ENCODE results near the gene BRF1. TPM values are rescaled to one million over a fixed set of nuclear protein-coding genes. Genes with fewer than 3 reads are reported as not detected.
A peak's percentile ranks its signal among the peaks of the same experiment; 100 is the strongest.

BRF1 gene
- total and polyA plus RNA-seq, 4 donors, result 49.3 to 77.9 (median 62.3) TPM

GRCh38 chr14:105272623-105273022, 28.2 kb downstream of the BRF1 start:
- no peak overlapping the region for H3K4me3 ChIP-seq (ENCODE audit: low read depth, low read length)
- DNase-seq (ENCODE audit: low read depth in 4 of 6, low spot score in 6 of 6), result no peak
- 95% methylated on average over 12 of the region's 15 CpGs for WGBS (ENCODE audit: insufficient coverage)
- peaks cover 60% of the 10 kb centered on the region for H3K36me3 ChIP-seq (ENCODE audit: control insufficient read depth, insufficient read depth, low read length)
- no peaks in the 10 kb centered on the region for H3K27me3 ChIP-seq (ENCODE audit: control insufficient read depth, insufficient read depth, low read length)
- H3K9me3 ChIP-seq (ENCODE audit: control insufficient read depth, insufficient read depth, low read length), result no peaks in the 10 kb centered on the region
- peaks cover 18% of the 10 kb centered on the region for H3K4me1 ChIP-seq (ENCODE audit: control insufficient read depth, insufficient read depth, low read length)
- H3K27ac ChIP-seq (ENCODE audit: low read depth, low read length), result no peak overlapping the region

- no peak overlapping the region for H3K4me3 ChIP-seq (ENCODE audit: low read depth, low read length)
- no peaks in the 10 kb centered on the region for H3K27me3 ChIP-seq (ENCODE audit: control insufficient read depth, insufficient read depth, low read length)
- no peak overlapping the region for H3K27ac ChIP-seq (ENCODE audit: low read depth, low read length)
- no peaks in the 10 kb centered on the region for H3K9me3 ChIP-seq (ENCODE audit: control insufficient read depth, insufficient read depth, low read length)
- peaks cover 18% of the 10 kb centered on the region for H3K4me1 ChIP-seq (ENCODE audit: control insufficient read depth, insufficient read depth, low read length)
- DNase-seq (ENCODE audit: low read depth in 4 of 6, low spot score in 6 of 6), result no peak
- H3K36me3 ChIP-seq (ENCODE audit: control insufficient read depth, insufficient read depth, low read length), result peaks cover 66% of the 10 kb centered on the region
- 90% methylated on average over 15 of the region's 22 CpGs for WGBS (ENCODE audit: insufficient coverage)
Observed at GRCh38 chr14:105271224-105271890, 29.4 kb downstream of the BRF1 start.

GRCh38 chr14:105269405-105269804, 31.4 kb downstream of the BRF1 start:
- H3K4me3 ChIP-seq (ENCODE audit: low read depth, low read length), result no peak overlapping the region
- H3K36me3 ChIP-seq (ENCODE audit: control insufficient read depth, insufficient read depth, low read length), result peaks cover 63% of the 10 kb centered on the region
- no peaks in the 10 kb centered on the region for H3K27me3 ChIP-seq (ENCODE audit: control insufficient read depth, insufficient read depth, low read length)
- DNase-seq (ENCODE audit: low read depth in 4 of 6, low spot score in 6 of 6), result no peak
- peaks cover 7% of the 10 kb centered on the region for H3K4me1 ChIP-seq (ENCODE audit: control insufficient read depth, insufficient read depth, low read length)
- no peaks in the 10 kb centered on the region for H3K9me3 ChIP-seq (ENCODE audit: control insufficient read depth, insufficient read depth, low read length)
- H3K27ac ChIP-seq (ENCODE audit: low read depth, low read length), result no peak overlapping the region
- WGBS (ENCODE audit: insufficient coverage), result 92% methylated on average over 11 of the region's 11 CpGs

GRCh38 chr14:105268736-105269354, 32.0 kb downstream of the BRF1 start:
- no peak overlapping the region for H3K4me3 ChIP-seq (ENCODE audit: low read depth, low read length)
- peaks cover 62% of the 10 kb centered on the region for H3K36me3 ChIP-seq (ENCODE audit: control insufficient read depth, insufficient read depth, low read length)
- DNase-seq (ENCODE audit: low read depth in 4 of 6, low spot score in 6 of 6), result no peak
- peaks cover 4% of the 10 kb centered on the region for H3K4me1 ChIP-seq (ENCODE audit: control insufficient read depth, insufficient read depth, low read length)
- H3K27me3 ChIP-seq (ENCODE audit: control insufficient read depth, insufficient read depth, low read length), result no peaks in the 10 kb centered on the region
- no peak overlapping the region for H3K27ac ChIP-seq (ENCODE audit: low read depth, low read length)
- 94% methylated on average over 18 of the region's 18 CpGs for WGBS (ENCODE audit: insufficient coverage)
- H3K9me3 ChIP-seq (ENCODE audit: control insufficient read depth, insufficient read depth, low read length), result no peaks in the 10 kb centered on the region

GRCh38 chr14:105267820-105268548, 32.8 kb downstream of the BRF1 start:
- H3K4me1 ChIP-seq (ENCODE audit: control insufficient read depth, insufficient read depth, low read length), result peaks cover under 1% of the 10 kb centered on the region
- H3K4me3 ChIP-seq (ENCODE audit: low read depth, low read length), result no peak overlapping the region
- H3K27ac ChIP-seq (ENCODE audit: low read depth, low read length), result no peak overlapping the region
- no peaks in the 10 kb centered on the region for H3K9me3 ChIP-seq (ENCODE audit: control insufficient read depth, insufficient read depth, low read length)
- DNase-seq (ENCODE audit: low read depth in 4 of 6, low spot score in 6 of 6), result no peak
- 92% methylated on average over 21 of the region's 21 CpGs for WGBS (ENCODE audit: insufficient coverage)
- H3K36me3 ChIP-seq (ENCODE audit: control insufficient read depth, insufficient read depth, low read length), result peaks cover 63% of the 10 kb centered on the region
- no peaks in the 10 kb centered on the region for H3K27me3 ChIP-seq (ENCODE audit: control insufficient read depth, insufficient read depth, low read length)

GRCh38 chr14:105261781-105262180, 39.0 kb downstream of the BRF1 start:
- no peaks in the 10 kb centered on the region for H3K4me1 ChIP-seq (ENCODE audit: control insufficient read depth, insufficient read depth, low read length)
- no peaks in the 10 kb centered on the region for H3K9me3 ChIP-seq (ENCODE audit: control insufficient read depth, insufficient read depth, low read length)
- peaks cover 57% of the 10 kb centered on the region for H3K36me3 ChIP-seq (ENCODE audit: control insufficient read depth, insufficient read depth, low read length)
- no peaks in the 10 kb centered on the region for H3K27me3 ChIP-seq (ENCODE audit: control insufficient read depth, insufficient read depth, low read length)
- no peak for DNase-seq (ENCODE audit: low read depth in 4 of 6, low spot score in 6 of 6)
- no peak overlapping the region for H3K27ac ChIP-seq (ENCODE audit: low read depth, low read length)
- 83% methylated on average over 19 of the region's 20 CpGs for WGBS (ENCODE audit: insufficient coverage)
- no peak overlapping the region for H3K4me3 ChIP-seq (ENCODE audit: low read depth, low read length)

- Histone ChIP-seq H3K36me3 (ENCODE audit: control insufficient read depth, insufficient read depth, low read length) (peaks cover 59% of the 10 kb centered on the region), H3K4me1 (ENCODE audit: control insufficient read depth, insufficient read depth, low read length) (no peaks in the 10 kb centered on the region), H3K27me3 (ENCODE audit: control insufficient read depth, insufficient read depth, low read length) (no peaks in the 10 kb centered on the region), H3K9me3 (ENCODE audit: control insufficient read depth, insufficient read depth, low read length) (no peaks in the 10 kb centered on the region), H3K4me3 (ENCODE audit: low read depth, low read length) (no peak overlapping the region), H3K27ac (ENCODE audit: low read depth, low read length) (no peak overlapping the region)
- 40% methylated on average over 12 of the region's 12 CpGs for WGBS (ENCODE audit: insufficient coverage)
- peak in 1 of 6 donors; percentile 26 for DNase-seq (ENCODE audit: low read depth in 4 of 6, low spot score in 6 of 6)
Observed at GRCh38 chr14:105260959-105261358, 39.8 kb downstream of the BRF1 start.

- WGBS (ENCODE audit: insufficient coverage), result no CpG with 5 or more reads among the region's 7 CpGs
- Histone ChIP-seq H3K4me3 (ENCODE audit: low read depth, low read length) (no peak overlapping the region), H3K9me3 (ENCODE audit: control insufficient read depth, insufficient read depth, low read length) (no peaks in the 10 kb centered on the region), H3K36me3 (ENCODE audit: control insufficient read depth, insufficient read depth, low read length) (peaks cover 76% of the 10 kb centered on the region), H3K27ac (ENCODE audit: low read depth, low read length) (no peak overlapping the region), H3K4me1 (ENCODE audit: control insufficient read depth, insufficient read depth, low read length) (no peaks in the 10 kb centered on the region), H3K27me3 (ENCODE audit: control insufficient read depth, insufficient read depth, low read length) (no peaks in the 10 kb centered on the region)
- DNase-seq (ENCODE audit: low read depth in 4 of 6, low spot score in 6 of 6), result no peak
Observed at GRCh38 chr14:105258846-105259245, 42.0 kb downstream of the BRF1 start.

- H3K4me3 ChIP-seq (ENCODE audit: low read depth, low read length), result no peak overlapping the region
- peaks cover 81% of the 10 kb centered on the region for H3K36me3 ChIP-seq (ENCODE audit: control insufficient read depth, insufficient read depth, low read length)
- H3K4me1 ChIP-seq (ENCODE audit: control insufficient read depth, insufficient read depth, low read length), result no peaks in the 10 kb centered on the region
- no peak overlapping the region for H3K27ac ChIP-seq (ENCODE audit: low read depth, low read length)
- H3K27me3 ChIP-seq (ENCODE audit: control insufficient read depth, insufficient read depth, low read length), result no peaks in the 10 kb centered on the region
- no peaks in the 10 kb centered on the region for H3K9me3 ChIP-seq (ENCODE audit: control insufficient read depth, insufficient read depth, low read length)
- WGBS (ENCODE audit: insufficient coverage), result 88% methylated on average over 15 of the region's 15 CpGs
- DNase-seq (ENCODE audit: low read depth in 4 of 6, low spot score in 6 of 6), result no peak
Observed at GRCh38 chr14:105257464-105257863, 43.3 kb downstream of the BRF1 start.
